ENCODE measurements around the gene TMEM147. TPM values are rescaled to one million over a fixed set of nuclear protein-coding genes. Genes with fewer than 3 reads are reported as not detected.
A peak's percentile ranks its signal among the peaks of the same experiment; 100 is the strongest.

The TMEM147 gene
- total and polyA plus RNA-seq, 2 of the 13 experiments (the other 11 are each of a cell fraction or from before 2014, with no cell fraction given), result 141 to 176 TPM

DNA sequence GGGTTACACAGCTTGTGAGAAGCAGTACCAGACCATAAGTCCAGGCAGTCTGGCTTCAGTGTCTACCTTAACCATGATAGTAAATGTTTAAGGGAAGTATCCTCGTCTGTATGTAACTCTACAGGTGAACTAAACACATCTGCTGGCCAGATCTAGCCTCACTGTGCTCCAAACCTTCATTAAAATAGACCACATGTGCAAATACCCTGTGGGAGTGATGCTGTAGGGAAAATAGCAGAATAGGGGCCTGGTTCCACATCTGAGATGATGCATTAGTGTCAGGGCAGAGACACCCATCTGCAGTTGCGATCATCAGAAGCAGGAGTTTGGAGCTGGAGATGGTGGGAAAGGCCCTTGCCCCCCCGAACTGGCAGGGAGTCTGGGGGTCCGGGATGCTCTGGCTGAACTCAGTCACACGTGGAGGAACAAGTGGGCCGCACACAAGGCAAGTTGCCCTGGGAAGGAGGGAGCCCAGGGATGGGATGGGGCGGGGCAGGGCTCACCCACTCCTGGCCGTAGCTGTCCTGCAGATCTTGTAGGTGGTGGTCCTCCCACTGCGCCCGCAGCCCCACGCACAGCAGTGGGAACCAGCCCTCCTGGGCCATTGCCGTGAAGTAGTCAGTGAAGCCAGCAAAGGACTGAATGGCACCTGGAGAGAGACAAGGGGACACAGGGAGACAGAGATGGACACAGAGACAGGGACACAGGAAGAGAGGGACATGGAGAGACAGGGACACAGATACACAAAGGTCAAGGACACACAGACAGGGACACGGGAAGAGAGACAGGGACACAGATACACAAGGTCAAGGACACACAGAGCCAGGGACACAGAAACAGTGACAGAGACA, 7.3 kb downstream of the TMEM147 start (continued):
- TF ChIP-seq FOXP4 (CRISPR knock-in tag; IDR thresholded peaks at IDR 0.05), result 0 out of 2 replicates have a peak, but pooled peaks have one; percentile 34
- TF ChIP-seq KLF9 (CRISPR knock-in tag; IDR thresholded peaks at IDR 0.05; ENCODE audit: low read depth), result no peak
- no peak for TF ChIP-seq MYNN (CRISPR knock-in tag; IDR thresholded peaks at IDR 0.05; ENCODE audit: low read depth)
- TF ChIP-seq ZNF597 (CRISPR knock-in tag; IDR thresholded peaks at IDR 0.05), result no peak
- no peak for TF ChIP-seq ZMYM4 (CRISPR knock-in tag; IDR thresholded peaks at IDR 0.05)
- no peak for TF ChIP-seq NCOA5 (CRISPR knock-in tag; IDR thresholded peaks at IDR 0.05)
- peak; percentile 26; the same call in 1 of the 2 replicates for TF ChIP-seq MTA1 (CRISPR knock-in tag; IDR thresholded peaks at IDR 0.05; ENCODE audit: borderline replicate concordance)
- TF ChIP-seq NR2C2 (CRISPR knock-in tag; IDR thresholded peaks at IDR 0.05; ENCODE audit: borderline replicate concordance), result peak; percentile 90
- TF ChIP-seq MED13 (CRISPR knock-in tag; IDR thresholded peaks at IDR 0.05), result no peak

Measured in HepG2 (cell line).